CD1c-positive myeloid dendritic cell (primary cell): Measurements from ENCODE around the gene KCNG2.

Source experiments
- DNase-seq: peaks from one replicate; pipeline ENCODE4 v3.0.0-alpha.2; 2016; ENCODE audit errors: extremely low spot score

The KCNG2 gene

GRCh38 chr18:79924814-79925731, 127.3 kb downstream of the KCNG2 start:
- DNase-seq = no peak

DNA sequence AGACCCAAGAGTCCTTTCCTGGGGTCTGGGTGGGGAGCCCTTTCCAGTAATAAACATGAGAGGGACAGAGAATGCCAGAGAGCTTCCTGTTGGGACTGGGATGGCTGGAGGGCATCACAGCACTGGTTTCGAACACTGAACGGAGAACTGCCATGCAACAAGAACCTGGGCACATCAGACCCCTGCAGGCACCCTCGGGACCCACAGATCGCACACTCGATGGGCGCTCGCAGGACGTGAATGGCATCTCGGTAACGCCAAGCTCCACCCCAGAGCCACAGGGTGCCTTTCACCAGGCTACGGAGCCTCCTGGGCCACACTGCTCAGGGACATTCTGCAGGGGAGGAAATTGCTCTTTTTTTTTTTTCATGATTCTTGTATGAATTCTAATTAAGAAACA, 128.6 kb downstream of the KCNG2 start:
- no peak for DNase-seq

DNA sequence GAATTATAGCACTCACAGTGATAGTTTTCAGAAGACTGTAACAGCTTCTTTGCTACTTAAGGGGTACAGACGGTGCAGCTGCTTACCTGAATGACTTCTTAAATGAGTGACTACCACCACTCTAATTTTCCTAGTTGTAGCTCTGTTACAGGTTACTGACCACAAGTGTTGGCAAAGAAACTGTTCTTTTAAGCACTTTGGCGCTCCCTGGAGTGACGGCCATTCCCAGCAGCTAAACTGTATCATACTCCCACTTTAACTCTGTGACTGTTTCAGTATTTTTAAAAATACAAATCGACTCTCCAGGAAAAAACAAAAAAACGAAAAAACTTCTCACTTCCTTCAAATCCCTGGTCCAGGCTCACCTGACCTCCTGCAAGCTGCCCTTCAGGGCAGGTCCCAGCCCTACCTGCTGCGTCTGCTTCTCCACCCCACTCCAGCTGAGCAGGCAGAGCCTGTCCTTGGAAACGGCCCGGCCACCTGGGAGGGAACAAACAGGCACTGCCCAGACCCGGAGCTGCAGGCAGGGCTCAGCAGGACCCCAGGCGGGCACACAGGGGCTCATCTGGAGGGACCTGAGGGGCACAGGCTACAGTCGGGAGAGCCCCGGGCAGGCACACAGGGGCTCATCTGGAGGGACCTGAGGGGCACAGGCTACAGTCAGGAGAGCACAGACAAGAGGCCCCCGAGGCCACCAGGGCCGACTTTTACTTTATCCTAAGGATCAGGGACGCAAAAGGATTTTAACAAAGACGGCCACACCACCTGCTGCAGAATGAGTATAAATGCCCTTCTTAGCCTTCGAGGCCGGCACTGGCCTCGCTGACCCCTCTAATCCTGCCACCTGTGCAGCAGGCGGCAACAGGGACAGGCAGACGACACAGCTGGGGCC, 129.2 kb downstream of the KCNG2 start:
- DNase-seq = no peak

GRCh38 chr18:79927607-79928562, 130.1 kb downstream of the KCNG2 start:
- no peak for DNase-seq

DNA sequence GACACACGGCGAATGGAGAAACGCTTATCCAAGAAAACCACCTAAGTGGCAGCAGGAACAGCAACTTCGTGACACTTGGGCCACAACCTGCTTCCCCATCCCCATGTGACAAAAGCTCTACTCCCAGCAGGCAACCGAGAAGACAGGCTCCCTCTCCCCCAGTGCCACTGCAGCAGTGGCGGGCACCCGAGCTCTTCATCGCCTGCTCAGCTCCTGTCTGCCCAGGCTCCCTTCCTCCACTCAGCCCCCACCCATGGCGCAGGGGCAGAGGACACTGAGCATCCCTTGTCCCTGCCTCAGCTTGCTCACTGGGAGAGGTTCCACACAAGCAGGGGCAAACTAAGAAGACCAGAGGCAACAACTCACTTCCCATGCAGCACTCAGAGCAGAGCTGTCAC, 130.8 kb downstream of the KCNG2 start:
- DNase-seq = no peak

DNA sequence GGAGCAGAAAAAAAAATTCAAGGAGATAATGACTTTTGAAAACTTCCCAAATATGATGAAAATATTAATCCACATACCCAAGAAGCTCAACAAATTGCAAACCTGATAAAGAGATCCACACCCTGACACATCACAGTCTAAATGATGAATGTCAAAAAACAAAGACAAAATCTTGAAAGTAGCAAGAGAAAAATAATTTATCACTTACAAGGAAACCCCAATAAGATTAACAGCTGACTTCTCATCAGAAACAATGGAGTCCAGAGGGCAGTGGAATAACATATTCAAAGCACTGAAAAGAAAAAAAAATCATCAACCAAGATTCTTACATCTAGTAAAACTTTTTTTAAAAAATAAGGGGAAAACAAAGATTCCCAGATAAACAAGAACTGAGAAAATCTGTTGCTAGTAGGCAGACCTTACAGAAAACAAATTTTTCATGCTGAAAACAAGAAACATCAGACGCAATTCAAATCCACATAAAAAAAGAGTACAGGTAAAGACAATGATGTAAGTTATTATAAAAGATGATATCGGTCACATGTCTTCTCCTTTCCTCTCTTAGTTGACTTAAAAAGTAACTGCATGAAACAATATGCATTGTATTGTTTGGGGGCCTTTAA, 132.4 kb downstream of the KCNG2 start:
- no peak for DNase-seq

DNA sequence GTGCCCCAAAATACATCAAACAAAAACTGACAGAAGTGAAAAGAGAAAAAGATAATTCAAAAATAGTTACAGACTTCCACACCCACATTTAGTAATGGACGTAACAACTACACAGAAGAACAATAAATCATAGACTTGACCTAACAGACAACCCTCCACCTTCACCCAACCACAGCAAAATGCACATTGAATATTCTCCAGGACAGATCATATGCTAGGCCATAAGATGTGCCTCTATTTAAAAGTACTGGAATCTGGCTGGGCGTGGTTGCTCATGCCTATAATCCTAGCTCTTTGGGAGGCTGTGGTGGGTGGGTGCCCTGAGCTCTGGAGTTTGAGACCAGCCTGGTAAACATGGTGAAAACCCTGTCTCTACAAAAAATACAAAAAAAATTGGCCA, 133.7 kb downstream of the KCNG2 start:
- DNase-seq = no peak

GRCh38 chr18:79932907-79933306, 135.2 kb downstream of the KCNG2 start:
- no peak for DNase-seq

GRCh38 chr18:79933765-79934164, 136.0 kb downstream of the KCNG2 start:
- DNase-seq = peak; percentile 20

- DNase-seq = peak; percentile 71
These were observed 136.8 kb downstream of the KCNG2 start for GRCh38 chr18:79934311-79935097.

GRCh38 chr18:79935098-79935480, 137.4 kb downstream of the KCNG2 start:
- no peak for DNase-seq

DNA sequence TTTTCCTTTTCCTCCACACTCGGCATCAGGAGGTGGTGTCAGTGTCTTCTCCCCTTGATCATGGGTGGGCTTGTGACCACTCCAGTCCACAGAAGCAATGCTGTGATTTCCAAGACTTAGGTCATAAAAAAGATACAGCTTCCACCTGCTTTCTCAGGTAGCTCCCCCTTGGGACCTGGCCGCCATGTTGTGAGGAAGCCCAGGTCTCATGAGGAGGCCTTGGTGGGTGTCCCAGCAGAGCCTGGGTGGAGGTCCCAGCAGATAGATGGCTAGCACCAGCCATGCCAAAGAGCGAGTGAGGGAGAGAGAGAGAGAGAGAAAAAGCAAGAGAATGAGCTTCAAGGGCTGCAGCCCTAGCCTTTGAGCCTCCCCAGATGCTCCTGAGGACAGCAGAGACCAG, 137.8 kb downstream of the KCNG2 start:
- no peak for DNase-seq

DNA sequence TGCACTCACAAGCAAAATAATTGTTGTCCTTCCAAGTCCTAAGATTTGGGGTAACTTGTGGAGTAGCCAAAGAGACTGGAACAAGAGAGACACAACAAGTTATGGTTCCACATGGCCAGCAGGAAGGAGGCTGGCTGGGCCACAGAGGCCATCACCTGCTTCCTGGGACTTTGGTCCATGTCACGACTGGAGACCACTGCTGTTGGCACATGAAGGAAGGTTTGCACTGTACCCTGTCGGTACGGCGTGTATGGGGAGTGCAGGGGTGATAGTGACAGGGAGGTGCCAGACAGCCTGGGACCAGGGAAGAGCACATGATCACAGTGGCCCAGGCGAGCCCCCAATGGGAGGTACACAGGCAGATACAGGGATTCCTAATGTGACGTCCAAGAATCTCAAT, 138.2 kb downstream of the KCNG2 start:
- DNase-seq = no peak

DNA sequence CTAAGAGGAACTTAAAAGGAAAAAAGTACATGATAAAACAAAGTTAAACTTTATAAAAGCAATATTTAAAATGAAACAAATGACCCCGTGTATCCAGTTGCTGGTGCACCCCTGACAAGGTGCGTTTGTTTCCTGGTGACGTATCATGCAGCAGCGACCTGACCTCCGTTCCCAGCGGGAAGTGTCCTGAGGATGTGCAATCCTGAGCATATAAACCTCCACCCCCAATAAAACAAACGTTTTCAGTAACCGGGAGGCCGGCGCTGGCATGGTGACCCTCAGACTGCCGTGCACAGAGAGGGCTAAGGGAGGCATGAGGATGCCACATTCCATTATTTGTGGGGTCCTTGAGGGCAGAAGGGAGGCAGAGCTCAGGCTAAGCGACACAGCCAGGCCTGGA, 138.9 kb downstream of the KCNG2 start:
- DNase-seq = no peak

GRCh38 chr18:79937103-79937860, 139.5 kb downstream of the KCNG2 start:
- DNase-seq = no peak

- no peak for DNase-seq
These were observed 140.5 kb downstream of the KCNG2 start for GRCh38 chr18:79938196-79938595.

DNA sequence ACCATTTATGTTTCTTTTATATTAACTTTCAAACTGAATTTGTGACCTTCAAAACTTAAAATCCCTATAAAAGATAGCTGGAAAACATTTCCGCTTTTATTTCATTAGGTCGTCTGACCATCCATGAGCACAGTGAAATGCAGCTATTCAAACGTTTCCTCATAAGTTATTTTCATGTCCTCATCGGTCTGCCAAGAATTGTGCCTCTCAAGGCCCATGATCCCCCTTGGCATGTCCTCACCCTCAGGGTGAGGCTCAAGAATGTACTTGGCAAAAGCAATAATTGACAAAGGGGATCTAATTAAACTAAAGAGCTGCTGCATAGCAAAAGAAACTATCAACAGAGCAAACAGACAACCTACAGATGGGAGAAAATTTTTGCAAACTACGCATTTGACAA, 141.4 kb downstream of the KCNG2 start:
- DNase-seq = no peak

DNA sequence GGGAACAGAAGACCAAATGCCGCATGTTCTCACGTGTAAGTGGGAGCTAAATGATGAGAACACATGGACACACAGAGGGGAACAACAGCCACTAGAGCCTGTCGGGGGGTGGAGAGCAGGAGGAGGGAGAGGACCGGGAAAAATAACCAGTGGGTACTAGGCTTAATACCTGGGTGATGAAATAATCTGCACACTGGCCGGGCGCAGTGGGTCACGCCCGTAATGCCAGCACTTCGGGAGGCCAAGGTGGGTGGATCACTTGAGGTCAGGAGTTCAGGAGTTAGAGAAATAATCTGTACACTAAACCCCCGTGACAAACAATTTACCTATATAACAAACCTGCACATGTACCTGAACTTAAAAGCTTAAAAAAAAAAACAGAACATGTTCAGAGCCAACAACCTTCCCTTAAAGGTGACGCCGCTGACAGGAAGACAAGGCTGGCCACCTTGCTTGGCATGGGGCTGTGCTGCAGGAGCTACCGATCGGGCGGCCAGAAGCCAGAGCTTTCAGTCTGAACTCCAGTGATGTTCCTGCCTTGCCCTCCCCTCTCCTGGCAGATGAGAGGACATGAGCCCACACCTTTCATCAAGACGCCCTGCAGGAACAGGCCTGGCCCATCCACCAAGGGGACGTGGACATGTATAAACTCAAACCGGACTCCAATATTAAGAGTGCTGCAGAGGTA, 142.5 kb downstream of the KCNG2 start:
- no peak for DNase-seq
